ENCODE results near the gene SIX3.

Gene SIX3

DNA sequence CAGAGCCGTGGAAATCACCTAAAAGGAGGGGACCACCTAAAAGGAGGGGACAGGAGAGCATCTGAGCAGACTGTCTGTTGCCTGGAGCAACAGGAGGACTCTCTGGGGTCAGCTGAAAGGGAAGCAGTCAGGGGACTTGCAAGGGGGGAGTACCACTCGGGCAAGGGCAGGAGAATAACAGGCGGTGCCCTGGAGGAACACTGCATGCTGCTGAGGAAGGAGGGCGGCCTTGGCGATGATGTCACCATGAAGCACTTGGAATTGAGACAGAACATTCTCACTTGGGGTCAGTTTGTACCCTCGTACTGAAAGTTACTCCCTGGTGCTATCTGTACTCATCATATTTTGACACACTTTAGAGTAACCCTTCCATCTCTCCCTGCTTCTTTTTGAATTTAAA lies 18.4 kb downstream of the SIX3 start:
- Histone ChIP-seq H3K36me3 (ENCODE audit: control insufficient read depth, insufficient read depth, low read length) (no peaks in the 10 kb centered on the region), H3K4me3 (replicated peaks; ENCODE audit: low read depth, low read length) (no peak overlapping the region), H3K27me3 (replicated peaks; ENCODE audit: control insufficient read depth, insufficient read depth, low read length) (no peaks in the 10 kb centered on the region)
- TF ChIP-seq, protein P1, sequence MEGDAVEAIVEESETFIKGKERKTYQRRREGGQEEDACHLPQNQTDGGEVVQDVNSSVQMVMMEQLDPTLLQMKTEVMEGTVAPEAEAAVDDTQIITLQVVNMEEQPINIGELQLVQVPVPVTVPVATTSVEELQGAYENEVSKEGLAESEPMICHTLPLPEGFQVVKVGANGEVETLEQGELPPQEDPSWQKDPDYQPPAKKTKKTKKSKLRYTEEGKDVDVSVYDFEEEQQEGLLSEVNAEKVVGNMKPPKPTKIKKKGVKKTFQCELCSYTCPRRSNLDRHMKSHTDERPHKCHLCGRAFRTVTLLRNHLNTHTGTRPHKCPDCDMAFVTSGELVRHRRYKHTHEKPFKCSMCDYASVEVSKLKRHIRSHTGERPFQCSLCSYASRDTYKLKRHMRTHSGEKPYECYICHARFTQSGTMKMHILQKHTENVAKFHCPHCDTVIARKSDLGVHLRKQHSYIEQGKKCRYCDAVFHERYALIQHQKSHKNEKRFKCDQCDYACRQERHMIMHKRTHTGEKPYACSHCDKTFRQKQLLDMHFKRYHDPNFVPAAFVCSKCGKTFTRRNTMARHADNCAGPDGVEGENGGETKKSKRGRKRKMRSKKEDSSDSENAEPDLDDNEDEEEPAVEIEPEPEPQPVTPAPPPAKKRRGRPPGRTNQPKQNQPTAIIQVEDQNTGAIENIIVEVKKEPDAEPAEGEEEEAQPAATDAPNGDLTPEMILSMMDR (IDR thresholded peaks at IDR 0.05; ENCODE audit: insufficient read depth, low read length, poor library complexity, severe bottlenecking) = no peak
- no peak for DNase-seq (ENCODE audit: extremely low read depth, insufficient read length)

DNA sequence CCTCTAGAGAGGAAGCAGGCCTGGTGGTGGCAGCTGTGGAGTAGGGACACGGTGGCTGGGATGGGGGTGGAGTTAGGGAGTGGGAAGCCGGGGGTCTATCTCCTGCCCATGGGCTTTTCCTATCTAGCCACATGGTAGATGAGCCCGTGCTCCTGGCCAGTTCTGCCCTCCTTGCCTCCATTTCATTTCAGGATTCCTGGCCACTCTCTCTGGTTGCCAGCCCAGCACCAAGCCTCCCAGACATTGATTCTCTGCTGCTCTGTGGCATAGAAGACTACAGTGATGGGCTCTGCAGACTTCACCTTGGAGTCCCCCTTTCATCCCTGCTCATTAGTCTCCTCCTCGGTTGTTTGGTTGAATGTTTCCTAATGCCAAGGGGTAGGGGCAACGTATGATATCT lies 19.4 kb downstream of the SIX3 start:
- Histone ChIP-seq H3K4me3 (replicated peaks; ENCODE audit: low read depth, low read length) (no peak overlapping the region), H3K27me3 (replicated peaks; ENCODE audit: control insufficient read depth, insufficient read depth, low read length) (no peaks in the 10 kb centered on the region), H3K36me3 (ENCODE audit: control insufficient read depth, insufficient read depth, low read length) (no peaks in the 10 kb centered on the region)
- TF ChIP-seq, protein P1 (IDR thresholded peaks at IDR 0.05; ENCODE audit: insufficient read depth, low read length, poor library complexity, severe bottlenecking) = no peak
- DNase-seq (ENCODE audit: extremely low read depth, insufficient read length) = no peak

DNA sequence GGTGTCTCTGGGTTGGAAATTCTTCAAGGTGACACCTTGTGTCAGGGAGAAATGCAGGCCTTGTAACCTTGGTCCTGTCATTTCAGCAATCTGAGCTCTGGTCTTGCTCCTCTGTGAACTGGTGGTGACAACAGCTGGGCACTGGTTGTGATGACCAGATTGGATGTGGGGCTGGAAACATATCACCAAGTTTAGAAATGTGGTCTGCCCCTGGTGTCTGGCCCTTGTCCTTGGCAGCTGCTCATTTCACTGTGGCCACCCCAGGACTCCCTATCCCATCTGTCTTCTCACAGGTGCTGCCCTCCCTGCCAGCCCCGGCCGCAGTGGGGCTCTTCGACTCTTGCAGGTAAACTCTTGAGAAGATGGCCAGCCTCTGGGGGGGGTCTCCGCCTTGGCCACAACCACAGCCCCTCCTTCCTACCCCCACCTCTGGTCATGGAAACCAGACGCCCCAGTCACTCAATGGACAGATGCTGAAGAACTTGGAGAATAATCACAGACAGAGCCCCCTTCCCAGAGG lies 20.7 kb downstream of the SIX3 start:
- Histone ChIP-seq H3K4me3 (replicated peaks; ENCODE audit: low read depth, low read length) (no peak overlapping the region), H3K36me3 (ENCODE audit: control insufficient read depth, insufficient read depth, low read length) (no peaks in the 10 kb centered on the region), H3K27me3 (replicated peaks; ENCODE audit: control insufficient read depth, insufficient read depth, low read length) (no peaks in the 10 kb centered on the region)
- DNase-seq (ENCODE audit: extremely low read depth, insufficient read length) = no peak
- TF ChIP-seq, protein P1 (IDR thresholded peaks at IDR 0.05; ENCODE audit: insufficient read depth, low read length, poor library complexity, severe bottlenecking) = no peak

DNA sequence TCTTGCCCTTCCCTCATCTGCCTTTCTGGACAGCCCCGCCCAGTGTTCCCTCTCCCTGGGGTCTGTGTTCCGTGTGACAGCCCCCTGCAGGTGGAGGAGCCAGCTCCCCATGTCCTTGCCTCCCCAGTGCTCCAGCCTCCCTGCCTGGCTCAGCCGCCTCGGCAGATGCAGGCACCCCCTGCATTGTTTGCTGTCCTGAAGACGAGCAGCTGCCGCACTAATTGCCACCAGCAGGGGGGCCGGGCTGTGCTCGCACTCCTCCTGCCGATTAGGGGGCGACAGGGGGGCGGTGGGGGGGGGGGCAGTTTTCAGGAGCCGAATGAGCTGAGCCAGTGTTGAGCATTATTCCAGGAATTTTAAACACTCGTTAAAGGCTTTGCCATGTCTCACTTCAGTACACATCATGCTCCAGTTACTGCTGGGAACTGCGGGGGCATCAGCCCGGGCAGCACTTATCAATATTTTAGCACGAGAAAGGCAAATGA lies 23.3 kb downstream of the SIX3 start:
- H3K27me3 ChIP-seq (replicated peaks; ENCODE audit: control insufficient read depth, insufficient read depth, low read length) = no peaks in the 10 kb centered on the region
- DNase-seq (ENCODE audit: extremely low read depth, insufficient read length) = no peak
- TF ChIP-seq, protein P1 (IDR thresholded peaks at IDR 0.05; ENCODE audit: insufficient read depth, low read length, poor library complexity, severe bottlenecking) = peak; percentile 54
- H3K4me3 ChIP-seq (replicated peaks; ENCODE audit: low read depth, low read length) = no peak overlapping the region
- no peaks in the 10 kb centered on the region for H3K36me3 ChIP-seq (ENCODE audit: control insufficient read depth, insufficient read depth, low read length)

DNA sequence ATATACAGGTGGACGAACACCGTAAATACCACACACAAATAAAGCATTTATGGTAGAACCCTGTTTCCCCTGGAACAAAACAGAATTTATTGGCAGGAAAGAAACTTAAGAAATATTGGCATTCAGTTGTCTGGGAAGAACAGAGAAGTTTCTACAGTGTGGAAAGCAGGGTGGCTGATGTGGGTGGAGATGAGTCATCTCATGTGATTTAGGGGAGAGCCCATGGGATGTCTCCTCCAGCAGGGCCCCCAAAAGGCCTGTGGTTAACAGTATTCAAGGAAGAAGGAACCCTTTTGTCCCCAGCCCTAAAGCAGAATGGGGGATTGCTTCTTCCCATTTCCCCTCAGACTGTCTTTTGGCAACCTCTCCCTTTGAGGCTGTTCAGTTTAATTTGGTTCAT lies 24.2 kb downstream of the SIX3 start:
- no peaks in the 10 kb centered on the region for H3K27me3 ChIP-seq (replicated peaks; ENCODE audit: control insufficient read depth, insufficient read depth, low read length)
- no peak overlapping the region for H3K4me3 ChIP-seq (replicated peaks; ENCODE audit: low read depth, low read length)
- TF ChIP-seq, protein P1 (IDR thresholded peaks at IDR 0.05; ENCODE audit: insufficient read depth, low read length, poor library complexity, severe bottlenecking) = no peak
- no peaks in the 10 kb centered on the region for H3K36me3 ChIP-seq (ENCODE audit: control insufficient read depth, insufficient read depth, low read length)
- DNase-seq (ENCODE audit: extremely low read depth, insufficient read length) = no peak

DNA sequence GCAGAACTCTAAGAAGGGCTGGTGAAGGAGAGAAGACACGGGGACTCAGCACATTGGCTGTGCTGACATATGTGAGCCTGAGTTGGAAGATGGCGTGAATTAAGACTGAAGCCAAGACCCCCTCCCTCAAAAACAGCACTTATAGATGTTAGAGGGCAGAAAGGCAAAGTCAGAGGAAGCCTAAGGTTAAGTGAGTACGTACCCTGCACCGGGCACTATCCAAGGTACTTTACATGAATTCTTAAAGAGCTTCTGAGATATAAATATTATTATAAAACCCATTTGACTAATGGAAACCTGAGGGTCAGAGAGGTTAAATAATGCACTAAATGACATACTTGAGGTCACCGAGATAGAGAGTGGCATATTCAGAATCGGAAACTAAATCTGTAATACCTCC lies 25.6 kb downstream of the SIX3 start:
- TF ChIP-seq, protein P1 (IDR thresholded peaks at IDR 0.05; ENCODE audit: insufficient read depth, low read length, poor library complexity, severe bottlenecking) = no peak
- Histone ChIP-seq H3K36me3 (ENCODE audit: control insufficient read depth, insufficient read depth, low read length) (no peaks in the 10 kb centered on the region), H3K27me3 (replicated peaks; ENCODE audit: control insufficient read depth, insufficient read depth, low read length) (no peaks in the 10 kb centered on the region), H3K4me3 (replicated peaks; ENCODE audit: low read depth, low read length) (no peak overlapping the region)
- no peak for DNase-seq (ENCODE audit: extremely low read depth, insufficient read length)

All from GM06990 (cell line).